NCI-H1105 treated with DMSO at 0.1 percent for 48 hours (cell line): ENCODE data around the gene KRTAP10-3.
"Not testable (repeated sequence)": the region's sequence is repeated elsewhere in the genome, so short reads cannot be mapped to it uniquely, and the experiment has no call there.

Experiments
- DNase-seq: peaks from one replicate; lab custom pipeline; 2025; lab: John Stamatoyannopoulos, UW

KRTAP10-3 gene

DNA sequence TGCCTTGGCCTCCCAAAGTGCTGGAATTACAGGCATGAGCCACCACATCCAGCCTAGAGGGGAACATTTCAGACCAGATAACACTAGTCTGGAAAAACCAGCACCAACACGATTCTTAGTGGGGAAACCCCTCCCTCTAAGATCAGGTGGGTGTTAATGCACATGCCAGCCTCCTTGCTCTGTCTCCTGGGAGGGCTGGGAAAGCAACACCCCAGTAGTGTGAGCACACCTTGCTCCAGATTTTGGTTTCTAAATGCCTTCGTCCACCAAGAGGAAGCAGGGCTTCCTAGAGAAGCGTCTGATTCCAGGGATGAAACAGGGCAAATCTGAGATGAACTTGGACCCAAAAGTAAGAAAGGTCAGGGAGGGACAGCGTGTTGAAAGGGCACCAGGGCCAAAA is 12.7 kb upstream of the KRTAP10-3 start:
- no peak for DNase-seq

DNA sequence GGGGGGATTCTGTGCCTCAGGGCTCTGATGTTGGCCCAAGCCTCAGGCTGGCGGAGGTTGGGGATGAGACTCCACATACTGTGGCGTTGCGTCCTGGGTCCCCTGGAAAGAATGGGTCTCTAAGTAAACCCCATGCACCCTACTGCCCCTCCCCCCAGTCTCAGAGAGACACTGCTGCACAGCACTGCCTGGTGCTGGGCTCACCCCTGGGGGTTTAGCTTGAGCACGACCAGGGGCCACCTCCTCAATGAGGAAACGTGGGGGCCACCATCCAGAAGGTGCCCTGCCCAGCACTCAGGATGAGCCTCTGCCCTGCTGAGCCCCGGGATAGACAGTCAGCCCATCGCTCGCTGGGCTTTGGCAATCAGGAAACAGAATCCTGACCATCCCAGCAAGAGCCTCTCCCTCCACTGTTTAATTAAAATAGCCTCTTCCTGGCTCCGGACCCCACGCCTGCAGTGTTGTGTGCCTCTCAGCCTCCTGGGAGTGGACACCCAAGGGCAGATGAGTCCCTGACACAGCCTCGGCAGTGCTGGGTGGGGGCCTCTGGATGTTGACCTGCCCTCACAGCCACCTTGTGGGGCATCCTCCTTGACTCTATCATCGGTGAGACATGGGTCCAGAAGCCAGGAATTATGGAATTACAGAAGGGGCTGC is 11.4 kb upstream of the KRTAP10-3 start:
- no peak for DNase-seq

DNA sequence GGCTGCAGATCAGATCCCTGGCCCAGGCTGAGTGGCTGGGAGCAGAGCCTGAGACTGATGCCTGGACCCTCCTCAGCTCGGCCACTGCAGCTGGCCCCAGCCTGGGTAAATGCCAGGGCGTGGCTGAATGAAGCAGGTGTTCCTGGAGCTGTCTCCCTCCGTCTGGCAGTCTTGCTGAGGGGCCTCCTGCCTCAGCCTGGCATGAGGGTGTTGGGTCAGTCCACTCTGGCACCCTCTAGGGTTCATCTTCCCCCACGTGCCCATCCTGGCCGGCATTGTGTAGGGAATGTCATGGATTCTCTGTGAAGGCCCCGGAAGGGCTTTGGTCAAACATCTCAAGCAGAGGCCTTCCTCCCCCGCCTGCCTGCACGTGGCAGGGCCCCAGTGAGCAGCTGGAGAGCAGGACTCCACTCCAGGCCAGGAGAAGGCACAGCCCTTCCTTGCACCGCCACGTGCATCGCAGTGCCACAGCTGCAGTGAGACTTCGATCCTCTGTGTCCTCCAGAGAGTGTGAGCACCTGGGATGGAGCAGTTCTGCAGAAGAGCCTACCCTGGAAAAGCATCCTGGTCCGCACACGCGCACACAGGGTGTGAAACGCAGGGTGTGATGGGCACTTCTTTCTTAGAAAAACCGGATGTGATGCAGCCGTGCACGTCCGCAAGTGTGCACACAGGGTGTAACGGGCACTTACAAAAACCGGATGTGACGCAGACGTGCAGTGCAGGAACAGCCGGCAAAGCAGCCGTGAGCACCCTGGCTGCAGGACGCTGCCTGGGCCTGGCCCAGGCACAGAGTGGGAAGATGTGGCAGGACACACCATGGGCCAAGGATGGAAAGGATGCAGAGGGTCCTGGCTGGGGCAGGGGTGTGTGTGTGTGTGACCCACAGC is 10.3 kb upstream of the KRTAP10-3 start:
- no peak for DNase-seq

DNA sequence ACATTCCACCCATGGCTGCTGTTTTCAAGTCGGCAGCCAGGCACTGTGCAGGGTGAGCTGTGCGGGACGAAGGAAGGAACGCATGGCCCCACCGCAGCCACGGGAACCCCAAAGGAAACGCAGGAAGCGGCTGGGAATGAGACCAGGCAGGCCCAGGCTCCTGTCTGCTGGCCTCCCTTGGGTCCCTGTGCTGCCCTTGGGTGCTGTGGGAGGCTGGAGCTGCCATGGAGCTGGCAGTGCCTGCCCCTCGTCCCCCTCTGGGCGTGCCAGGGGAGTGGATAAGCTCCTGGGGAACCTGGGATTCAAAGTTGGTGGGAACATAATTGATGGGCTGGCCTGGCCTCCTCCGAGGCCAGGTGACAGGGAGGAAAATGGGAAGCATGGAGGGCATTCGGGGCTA is 9.7 kb upstream of the KRTAP10-3 start:
- no peak for DNase-seq

DNA sequence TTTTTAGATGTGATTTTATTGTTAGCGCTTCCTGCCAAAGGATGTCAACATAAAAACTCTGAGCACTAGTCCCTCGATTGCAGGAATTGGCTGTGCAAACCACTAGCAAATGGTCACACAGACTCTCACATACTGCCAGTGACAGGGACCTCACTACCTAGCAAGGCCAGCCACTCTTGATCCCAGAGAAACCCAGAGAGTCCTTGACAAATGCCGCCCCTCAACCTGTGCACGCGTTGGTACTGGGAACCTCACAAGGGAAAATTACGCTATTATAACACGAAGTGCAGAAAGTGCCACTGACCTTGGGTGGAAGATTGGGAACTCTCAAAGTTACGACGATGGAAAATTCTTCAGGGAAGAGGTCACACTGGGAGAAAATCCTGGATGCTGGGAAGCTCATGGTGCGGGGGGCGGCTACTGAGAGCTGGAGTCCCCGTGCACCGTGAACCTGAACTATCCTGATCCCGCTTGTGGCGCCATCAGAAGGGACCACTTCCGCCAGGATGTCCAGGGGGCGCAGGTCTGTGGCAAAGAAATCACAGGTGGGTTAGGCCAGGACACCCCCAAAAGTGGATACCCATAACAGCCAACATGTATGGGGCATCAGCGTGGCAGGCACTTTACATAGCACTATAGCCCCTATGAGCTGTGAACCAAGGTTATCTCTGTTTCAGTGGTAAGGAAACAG is 9.0 kb upstream of the KRTAP10-3 start:
- DNase-seq: no peak

DNA sequence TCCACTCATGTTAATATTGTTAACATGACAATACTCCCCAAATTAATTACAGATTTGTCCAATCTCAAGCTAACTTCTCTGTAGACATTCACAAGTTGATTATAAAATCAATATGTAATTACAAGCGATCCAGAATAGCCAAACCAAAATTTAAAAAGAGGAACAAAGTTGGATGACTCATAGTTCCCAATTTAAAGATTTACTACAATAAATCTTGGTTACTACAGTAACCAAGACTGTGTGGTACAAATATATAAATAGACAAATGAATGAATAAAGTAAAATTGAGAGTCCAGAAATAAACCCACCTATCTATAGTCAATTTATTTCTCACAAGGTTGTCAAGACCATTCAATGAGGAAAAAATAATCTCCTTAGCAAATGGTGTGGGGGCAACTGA is 7.8 kb upstream of the KRTAP10-3 start:
- no peak for DNase-seq

DNA sequence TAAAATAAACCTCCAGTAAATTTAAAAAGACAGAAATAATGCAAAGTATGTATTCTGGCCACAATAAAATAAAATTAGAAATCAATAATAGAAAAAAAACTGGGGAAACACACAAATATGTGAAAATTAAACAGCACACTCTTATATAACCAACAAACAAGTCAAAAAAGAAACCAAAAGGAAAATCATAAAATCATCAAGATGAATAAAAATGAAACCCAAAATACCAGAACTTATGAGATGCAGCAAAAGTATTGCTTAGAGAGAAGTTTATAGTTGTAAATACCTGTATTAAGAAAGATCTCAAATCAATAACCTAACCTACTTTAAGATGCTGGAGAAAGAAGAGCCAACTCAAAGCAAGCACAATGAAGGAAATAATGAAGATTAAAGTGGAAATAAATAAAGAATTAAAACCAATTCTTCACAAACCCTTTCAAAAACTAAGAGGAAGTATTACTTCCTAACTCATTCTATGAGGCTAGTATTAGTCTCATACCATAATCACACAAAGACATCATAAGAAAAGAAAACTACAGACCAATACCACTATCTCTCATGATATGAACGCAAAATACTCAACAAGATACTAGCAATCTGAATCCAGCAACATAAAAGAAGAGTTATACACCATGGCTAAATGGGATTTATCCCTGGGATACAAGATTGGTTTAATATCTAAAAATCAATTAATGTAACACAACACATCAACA is 6.4 kb upstream of the KRTAP10-3 start:
- DNase-seq: no peak

DNA sequence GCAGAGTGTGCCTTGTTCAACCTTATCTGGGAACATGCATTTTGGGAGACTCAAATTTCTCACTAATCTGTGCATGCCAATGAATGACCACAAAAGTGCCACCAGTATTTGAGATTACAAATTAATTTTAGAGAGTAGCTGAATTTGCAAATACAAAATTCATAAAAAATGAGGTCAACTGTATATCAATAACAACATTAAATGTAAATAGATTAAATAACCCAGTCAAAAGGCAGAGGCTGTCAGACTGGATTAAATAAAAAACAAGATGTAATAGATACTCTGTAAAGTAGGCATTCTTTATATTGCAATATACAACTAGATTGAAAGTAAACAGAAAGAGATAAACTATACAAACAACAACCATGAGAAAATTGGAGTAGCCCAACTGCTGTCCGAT is 5.5 kb upstream of the KRTAP10-3 start:
- no peak for DNase-seq

DNA sequence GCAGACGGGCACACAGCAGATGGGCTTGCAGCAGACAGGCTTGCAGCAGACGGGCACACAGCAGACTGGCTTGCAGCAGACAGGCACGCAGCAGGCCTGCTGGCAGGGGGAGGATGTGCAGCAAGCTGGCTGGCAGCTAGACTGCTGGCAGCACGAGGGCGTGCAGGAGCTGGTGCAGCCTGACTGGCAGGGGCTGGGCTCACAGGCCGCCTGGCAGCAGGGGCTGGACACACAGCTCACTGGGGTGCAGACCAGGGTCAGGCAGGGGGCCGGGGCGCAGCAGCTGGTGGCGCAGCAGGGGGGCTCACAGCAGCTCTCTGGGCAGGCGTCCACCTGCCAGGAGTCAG is 293 bp downstream of the KRTAP10-3 start:
- DNase-seq: not testable (repeated sequence)

DNA sequence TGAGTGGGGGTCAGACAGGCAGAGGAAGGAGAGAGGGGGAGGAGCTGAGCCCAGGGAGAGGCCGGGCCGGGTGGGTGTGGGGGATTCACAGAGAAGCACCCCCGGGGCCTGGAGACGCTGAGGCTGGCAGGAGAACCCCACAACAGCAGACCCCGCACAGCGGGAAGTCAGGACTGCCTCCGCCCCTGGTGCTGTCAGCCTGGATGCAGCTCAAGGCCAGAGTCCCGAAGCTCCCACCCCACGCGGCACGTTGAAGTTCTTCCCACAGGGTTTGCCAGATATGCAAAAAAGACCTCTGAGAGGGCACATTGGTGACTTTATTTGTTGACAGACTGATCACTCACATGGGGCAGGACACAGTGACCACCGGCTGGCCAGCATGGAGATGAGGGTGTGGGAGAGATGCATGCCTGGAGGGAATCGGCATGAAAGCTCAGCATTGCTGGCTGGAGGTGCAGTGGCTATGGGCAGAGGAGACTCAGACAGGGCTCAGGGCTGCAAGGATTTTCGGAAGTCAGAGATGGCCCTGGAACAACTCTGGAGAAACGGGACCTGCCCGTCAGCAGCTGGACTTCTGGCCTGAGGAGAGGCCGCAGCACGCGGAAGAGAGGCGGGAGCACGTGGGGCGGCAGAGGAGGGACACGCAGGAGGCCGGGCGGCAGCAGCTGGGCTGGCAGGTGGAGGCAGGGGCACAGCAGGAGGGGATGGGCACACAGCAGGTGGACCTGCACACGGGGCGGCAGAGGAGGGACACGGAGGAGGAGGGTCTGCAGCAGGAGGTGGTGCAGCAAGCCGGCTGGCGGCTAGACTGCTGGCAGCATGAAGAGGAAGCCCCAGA is 885 bp downstream of the KRTAP10-3 start:
- no peak for DNase-seq

DNA sequence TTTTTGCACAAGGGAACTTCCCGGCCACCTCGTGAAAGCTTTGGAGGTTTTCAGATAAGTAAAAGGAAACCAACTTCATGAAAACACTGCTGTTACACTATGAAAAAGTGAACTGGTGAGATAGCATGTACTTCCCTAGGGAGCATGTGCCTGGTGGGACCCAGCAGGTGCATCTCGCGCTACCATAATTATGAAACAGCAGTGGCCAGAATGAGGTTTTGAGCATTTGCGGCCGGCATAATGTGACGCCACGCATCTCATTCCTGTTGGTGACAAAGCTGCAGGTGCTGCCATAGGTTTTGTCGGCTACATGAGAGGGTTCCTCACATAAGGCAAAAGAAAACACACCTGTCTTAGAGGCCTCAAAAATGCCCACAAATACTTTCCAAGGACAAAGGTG is 1.7 kb downstream of the KRTAP10-3 start:
- DNase-seq: peak; percentile 12

DNA sequence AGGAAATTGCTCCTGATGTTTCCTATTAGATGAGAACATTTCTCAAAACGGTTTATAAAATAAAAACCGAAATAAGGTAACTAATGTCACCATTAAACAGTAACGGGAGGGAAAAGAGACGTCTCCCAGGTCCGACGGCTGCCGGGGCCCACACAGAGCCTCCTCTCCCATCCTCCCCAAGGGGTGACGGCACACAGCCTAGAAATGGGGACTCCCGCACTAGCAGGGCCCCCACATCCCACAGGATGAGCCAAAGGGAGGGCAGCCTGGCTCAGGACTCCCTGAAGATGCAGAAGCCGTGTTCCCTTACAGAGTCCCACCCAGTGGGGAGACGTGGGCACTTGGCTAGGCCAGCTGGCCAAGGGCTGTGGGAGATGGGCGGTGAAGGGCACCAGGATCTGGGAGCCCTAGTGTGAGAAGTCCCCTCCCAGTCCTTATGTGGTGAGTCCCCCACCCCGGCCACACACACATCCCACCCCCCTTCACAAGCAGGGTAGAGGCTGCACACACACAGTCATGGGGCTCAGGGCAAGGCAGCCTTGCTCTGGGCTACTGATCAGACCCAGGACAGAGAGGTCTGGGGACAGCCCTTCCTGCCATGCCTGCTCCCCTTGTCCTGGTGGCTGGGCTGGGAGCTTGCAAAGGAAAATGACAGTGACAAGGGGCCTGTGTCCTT is 3.3 kb downstream of the KRTAP10-3 start:
- no peak for DNase-seq

DNA sequence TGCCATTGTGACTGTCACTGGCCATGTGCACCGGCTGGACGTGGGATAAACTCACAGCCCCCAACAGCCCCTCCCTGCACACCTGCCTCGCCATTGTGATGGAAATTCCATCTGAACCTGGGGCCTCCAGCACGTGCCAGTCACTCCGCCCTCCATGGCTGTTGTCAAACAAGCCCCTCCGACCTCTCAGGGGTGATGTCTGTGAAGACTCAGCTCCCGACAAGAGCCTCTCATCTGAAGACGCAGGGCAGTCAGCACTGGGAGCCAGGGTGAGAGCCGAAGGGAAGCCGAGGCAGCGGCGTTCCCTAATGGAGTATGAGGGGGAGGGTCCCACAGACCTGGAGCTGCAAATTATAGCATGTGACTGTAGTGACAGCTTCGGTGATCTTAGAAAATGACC is 5.9 kb downstream of the KRTAP10-3 start:
- DNase-seq: no peak

DNA sequence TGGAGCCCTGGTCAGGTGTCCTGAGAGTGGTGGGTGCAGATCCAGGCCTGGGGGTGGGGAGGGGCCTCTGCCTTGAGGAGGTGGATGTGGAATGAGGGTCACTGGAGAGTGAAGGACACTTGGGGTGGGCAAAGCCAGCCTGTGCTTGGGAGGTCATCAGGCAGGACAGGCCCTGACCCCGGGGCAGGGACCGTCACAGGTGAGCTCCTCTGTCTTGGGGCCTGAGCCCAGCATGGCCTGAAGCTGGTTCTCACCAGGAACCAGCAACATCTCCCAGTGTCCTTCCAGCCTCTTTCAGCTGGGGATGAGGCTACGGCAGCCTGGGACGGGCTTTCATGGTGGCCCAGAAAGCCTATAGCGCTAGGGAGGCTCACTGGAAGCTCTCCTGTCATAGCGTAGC is 6.5 kb downstream of the KRTAP10-3 start:
- DNase-seq: no peak

DNA sequence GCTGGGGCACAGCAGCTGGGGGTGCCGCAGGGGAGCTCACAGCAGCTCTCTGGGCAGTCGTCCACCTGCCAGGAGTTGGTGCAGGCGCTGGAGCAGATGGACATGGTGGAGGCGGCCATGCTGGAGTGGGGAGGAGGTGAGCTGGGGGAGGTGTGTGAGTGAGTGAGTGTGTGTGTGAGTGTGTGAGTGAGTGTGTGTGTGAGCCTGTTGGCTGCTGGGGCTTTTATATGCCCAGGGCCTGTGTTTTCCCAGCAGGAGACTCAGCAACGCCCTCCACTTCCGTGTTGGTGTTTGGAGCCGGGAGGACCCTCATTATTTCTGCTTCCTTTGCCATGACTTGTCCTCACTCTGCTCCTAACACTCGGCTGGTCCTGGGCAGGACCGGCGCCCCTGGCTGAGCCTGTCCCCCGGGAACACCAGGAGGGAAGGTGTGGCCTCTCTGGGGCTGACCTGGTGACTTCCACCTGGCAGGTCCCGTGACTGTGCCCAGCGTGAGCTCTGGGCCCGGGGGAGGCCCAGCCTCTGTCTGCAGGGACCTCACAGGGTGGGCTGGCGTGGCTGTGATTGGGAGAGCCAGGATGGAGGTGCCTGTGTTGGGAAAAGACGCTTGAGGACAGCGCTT is 7.1 kb downstream of the KRTAP10-3 start, which contains the start of gene KRTAP10-2:
Gene KRTAP10-2 (minus strand): TSS at position 166 of the 622 bp plus-strand sequence. CDS start 47 bp downstream, at position 119.
- no peak for DNase-seq

DNA sequence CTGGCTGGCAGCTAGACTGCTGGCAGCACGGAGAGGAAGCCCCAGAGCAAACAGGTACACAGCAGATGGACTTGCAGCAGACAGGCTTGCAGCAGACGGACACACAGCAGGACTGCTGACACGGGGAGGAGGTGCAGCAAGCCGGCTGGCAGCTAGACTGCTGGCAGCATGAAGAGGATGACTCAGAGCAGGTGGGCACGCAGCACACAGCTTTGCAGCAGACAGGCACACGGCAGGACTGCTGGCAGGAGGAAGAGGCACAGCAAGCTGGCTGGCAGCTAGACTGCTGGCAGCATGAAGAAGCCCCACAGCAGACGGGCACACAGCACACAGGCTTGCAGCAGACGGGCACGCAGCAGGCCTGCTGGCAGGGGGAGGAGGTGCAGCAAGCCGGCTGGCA is 7.8 kb downstream of the KRTAP10-3 start:
- no peak for DNase-seq

DNA sequence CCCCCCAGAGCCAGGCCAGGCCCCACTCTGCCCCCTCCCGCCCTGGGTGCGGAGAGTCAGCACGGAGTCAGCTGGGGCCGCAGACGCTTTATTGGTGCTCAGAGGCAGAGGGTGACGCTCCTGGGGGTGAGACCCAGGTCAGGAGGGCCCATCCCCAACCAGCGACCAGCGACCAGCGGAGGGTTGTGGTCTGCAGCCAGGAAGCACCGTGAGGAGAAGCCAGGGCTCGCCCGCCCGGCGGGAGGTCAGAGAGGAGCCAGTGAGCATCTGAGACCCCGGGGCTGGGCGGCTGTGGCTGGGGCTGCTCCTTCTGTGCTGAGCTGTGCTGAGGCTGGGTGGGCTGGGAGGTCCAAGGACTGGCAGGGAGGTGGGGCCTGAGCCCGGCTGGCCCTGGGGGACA is 8.3 kb downstream of the KRTAP10-3 start:
- not testable (repeated sequence) for DNase-seq

DNA sequence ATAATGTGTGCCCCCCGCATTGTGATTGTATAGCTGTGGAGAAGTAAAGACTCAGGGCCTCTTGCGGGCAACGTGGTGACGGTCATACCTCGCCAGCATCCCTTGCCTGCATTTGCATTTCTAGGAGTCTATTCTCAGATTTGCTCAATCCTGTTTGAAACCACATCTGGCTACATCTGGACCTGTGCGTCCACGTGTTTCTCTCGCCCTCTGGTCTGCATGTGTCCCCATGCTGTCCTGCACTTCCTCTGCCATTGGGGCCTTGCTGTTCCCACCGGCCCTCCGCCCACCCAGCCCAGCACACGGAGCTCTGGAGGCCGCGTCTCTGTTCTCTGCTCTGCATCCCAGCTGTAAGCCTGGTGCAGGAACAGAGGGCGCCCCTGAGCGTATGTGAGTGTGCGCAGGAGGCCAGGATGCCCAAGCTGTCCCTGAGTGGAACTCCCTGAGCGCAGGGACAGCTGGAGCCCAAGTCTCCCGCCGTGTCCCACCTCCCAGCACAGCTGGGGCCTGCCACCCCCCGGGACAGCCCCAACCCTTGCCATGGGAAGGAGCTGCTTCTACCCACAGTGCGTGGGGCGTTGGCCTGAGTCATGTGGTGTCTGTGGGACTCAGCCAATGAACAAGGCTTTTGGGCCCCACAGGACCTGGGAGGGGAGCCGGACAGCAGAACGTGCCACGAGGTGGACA is 8.9 kb downstream of the KRTAP10-3 start:
- DNase-seq: no peak

DNA sequence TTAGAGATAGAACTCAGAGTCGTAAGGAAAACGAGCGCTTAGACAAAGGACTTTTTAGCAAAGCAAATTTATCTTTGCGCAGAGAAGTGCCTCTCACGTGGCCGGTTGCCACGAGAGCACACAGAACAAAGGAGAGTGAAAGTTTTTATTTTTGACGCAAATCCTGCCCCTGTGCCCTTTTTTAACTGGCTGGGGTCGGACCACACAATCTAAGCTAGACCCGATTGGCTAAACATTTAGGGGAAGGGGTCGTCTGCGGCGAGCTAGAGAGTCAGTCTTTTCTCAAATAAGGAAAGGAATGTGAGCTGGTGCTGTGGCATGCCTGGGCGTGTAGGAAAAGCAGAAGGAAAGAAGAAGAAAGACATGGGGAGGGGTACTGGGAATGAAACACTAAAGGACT is 9.7 kb downstream of the KRTAP10-3 start:
- DNase-seq: no peak

DNA sequence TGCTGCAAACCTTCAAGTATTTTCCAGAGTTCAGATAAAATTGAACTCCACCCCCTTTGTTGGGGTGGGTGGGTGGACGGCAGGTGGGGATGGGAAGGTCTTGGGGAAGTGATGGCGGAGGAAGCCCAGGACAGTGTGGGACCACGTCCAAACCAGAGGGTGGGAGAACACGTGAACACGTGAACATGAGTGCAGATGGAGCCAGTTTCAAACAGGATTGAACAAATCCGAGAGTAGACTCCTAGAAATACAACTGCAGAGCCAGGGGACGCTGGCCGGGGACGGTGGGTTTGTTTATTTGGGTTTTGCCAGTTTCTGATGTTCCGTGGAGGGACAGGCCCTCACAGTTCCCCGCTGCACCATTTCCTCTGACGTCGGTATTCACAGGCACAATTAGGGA is 10.2 kb downstream of the KRTAP10-3 start:
- DNase-seq: no peak
